ENCODE measurements around the gene SDCBP2.

GRCh38 chr20:1333462-1334369 lies 4.8 kb upstream of the SDCBP2 start:
- TF ChIP-seq CTCF (IDR thresholded peaks at IDR 0.05) (no peak), POLR2A (IDR thresholded peaks at IDR 0.05) (no peak)
